Naive thymus-derived CD4-positive, alpha-beta T cell (primary cell): ENCODE data around the gene EPHB1. TPM values are rescaled to one million over a fixed set of nuclear protein-coding genes. Genes with fewer than 3 reads are reported as not detected.

ENCODE experiments used
- ATAC-seq: fragments of 150-1000 bp; cut with Tn5 transposase; 2 replicates; pipeline ENCODE4 v1.10.0; 2021; ENCODE audit warnings: mild to moderate bottlenecking, moderate library complexity
- CTCF ChIA-PET: fragments of 350-600 bp; sonication (Branson Sonifier 250); formaldehyde crosslinking; loops from one replicate; lab custom pipeline; 2021; ENCODE audit warnings: antibody characterized with exemption; lab: Charles Lee
- POLR2A ChIA-PET: fragments of 350-600 bp; sonication (Branson Sonifier 250); formaldehyde crosslinking; loops from one replicate; lab custom pipeline; 2021; ENCODE audit warnings: antibody characterized with exemption, inconsistent platforms; lab: Charles Lee
- DNase-seq, 9 donors: peaks; one replicate each; pipeline versions ENCODE4 v3.0.0 to v3.0.0-alpha.2; 2020 to 2022; ENCODE audit warnings: mixed read lengths in 1 of 9
- H3K27ac ChIP-seq: one replicate; pipeline ENCODE4 v1.7.0; 2013; ENCODE audit warnings: mild to moderate bottlenecking, low read depth, low read length, moderate library complexity
- H3K27me3 ChIP-seq, 2 donors: one replicate each; pipeline ENCODE4 v1.7.0; 2013; ENCODE audit warnings: low read length in 2 of 2, mild to moderate bottlenecking in 2 of 2, moderate library complexity in 2 of 2; ENCODE audit not compliant: control insufficient read depth in 2 of 2, insufficient read depth in 2 of 2
- H3K36me3 ChIP-seq, 3 experiments: 1 replicate in 2 of 3; 2 replicates in 1 of 3; pipeline ENCODE4 v1.7.0; 2013; ENCODE audit warnings: low read length in 3 of 3, mild to moderate bottlenecking in 3 of 3, moderate library complexity in 1 of 3; ENCODE audit not compliant: insufficient read depth in 3 of 3, control insufficient read depth in 2 of 3
- H3K4me1 ChIP-seq, 2 donors: one replicate each; pipeline ENCODE4 v1.7.0; 2013; ENCODE audit warnings: low read length in 2 of 2, mild to moderate bottlenecking in 2 of 2, moderate library complexity in 1 of 2; ENCODE audit not compliant: control insufficient read depth in 2 of 2, insufficient read depth in 2 of 2
- H3K4me3 ChIP-seq: 2 replicates; pipeline ENCODE4 v1.7.0; 2013; ENCODE audit warnings: mild to moderate bottlenecking, low read length
- H3K9me3 ChIP-seq, 3 experiments: 1 replicate in 2 of 3; 2 replicates in 1 of 3; pipeline ENCODE4 v1.7.0; 2013; ENCODE audit warnings: low read length in 3 of 3; ENCODE audit not compliant: control insufficient read depth in 2 of 3
- H3K27ac Mint-ChIP-seq, 9 donors: one replicate each; pipeline ENCODE4 v1.8.0; 2020 to 2022; ENCODE audit warnings: mixed read lengths in 9 of 9, mild to moderate bottlenecking in 8 of 9, moderate library complexity in 5 of 9, inconsistent platforms in 2 of 9
- H3K27me3 Mint-ChIP-seq, 5 donors: one replicate each; pipeline ENCODE4 v1.8.0; 2021 to 2022; ENCODE audit warnings: mixed read lengths in 5 of 5, mild to moderate bottlenecking in 1 of 5
- H3K36me3 Mint-ChIP-seq, 5 donors: one replicate each; pipeline ENCODE4 v1.8.0; 2020 to 2022; ENCODE audit warnings: mixed read lengths in 5 of 5, mild to moderate bottlenecking in 3 of 5, inconsistent platforms in 1 of 5
- H3K4me1 Mint-ChIP-seq, 7 donors: one replicate each; pipeline ENCODE4 v1.8.0; 2020 to 2022; ENCODE audit warnings: mixed read lengths in 7 of 7, mild to moderate bottlenecking in 3 of 7, inconsistent platforms in 1 of 7
- H3K4me3 Mint-ChIP-seq, 10 donors: one replicate each; pipeline ENCODE4 v1.8.0; 2020 to 2022; ENCODE audit warnings: mild to moderate bottlenecking in 10 of 10, mixed read lengths in 10 of 10, moderate library complexity in 6 of 10, inconsistent platforms in 2 of 10
- H3K9me3 Mint-ChIP-seq, 11 donors: one replicate each; pipeline ENCODE4 v1.8.0; 2020 to 2022; ENCODE audit warnings: mixed read lengths in 11 of 11, mild to moderate bottlenecking in 4 of 11, inconsistent platforms in 1 of 11, moderate library complexity in 1 of 11
- intact Hi-C, 2 donors: fragments of 100-400 bp; cut with micrococcal nuclease; formaldehyde crosslinking; loops; one replicate each; pipeline ENCODE4 v1.15.1; 2023
- polyA plus RNA-seq, 2 donors: library from polyadenylated mRNA; unstranded; fragments of 300-500 nt; fragmentation: Illumina TruSeq; gene quantifications; one replicate each; pipeline ENCODE4 v1.2.3, GENCODE V29; 2021
- total RNA-seq, 6 experiments: library from RNA in 5 of 6; stranded (reverse) in 5 of 6; gene quantifications; 1 replicate in 5 of 6; 2 replicates in 1 of 6; pipeline ENCODE4 v1.2.3 and lab custom pipeline; 2021 to 2026

The EPHB1 gene
- total and polyA plus RNA-seq, 7 experiments from 2014 or later, result 1.6 to 2.2 (median 1.8) TPM; not detected in 4

DNA sequence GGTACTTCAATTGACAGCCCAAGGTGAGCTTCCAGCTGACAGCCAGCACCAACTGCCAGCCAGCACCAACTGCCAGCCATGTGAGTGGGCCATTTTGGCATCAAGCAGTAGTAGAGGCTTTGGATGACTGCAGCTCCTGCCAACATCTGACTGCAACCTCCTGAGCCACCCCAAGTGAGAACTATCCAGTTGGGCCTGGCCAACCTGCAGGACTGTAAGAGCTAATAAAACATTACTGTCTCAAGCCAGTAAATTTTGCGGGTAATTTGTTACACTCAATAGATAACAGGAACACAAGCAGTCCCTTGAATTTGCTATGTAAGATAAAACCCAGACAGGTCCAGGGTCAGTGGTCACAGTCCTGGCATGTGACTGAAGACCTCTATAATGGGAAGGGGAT is 29.7 kb downstream of the EPHB1 start:
- POLR2A ChIA-PET, result no interaction called here

DNA sequence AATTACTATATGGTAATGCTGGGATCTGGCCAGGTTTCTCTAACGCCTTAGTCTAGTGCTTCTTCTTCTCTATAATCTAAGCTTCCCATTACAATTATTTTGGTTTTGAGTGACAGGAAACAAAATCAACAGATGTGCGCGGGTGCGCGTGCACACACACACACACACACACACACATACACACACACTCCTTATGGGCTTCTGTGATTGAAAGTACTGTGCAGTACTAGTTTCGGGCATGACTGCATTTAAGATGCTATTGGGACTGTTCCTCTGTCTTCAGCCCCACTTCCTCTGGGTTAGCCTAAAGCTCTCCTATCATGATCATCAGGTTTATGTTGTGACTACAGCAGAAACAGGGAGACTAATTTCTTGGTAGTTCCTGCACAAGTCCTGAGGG is 32.2 kb downstream of the EPHB1 start:
- DNase-seq (no peak), ATAC-seq (no peak)
- ChIA-PET POLR2A (no interaction called here), CTCF (interaction anchor here (0.7 kb wide), 1 partner anchor 239 kb away, joined by 3 read pairs; no protein-coding TSS in a partner anchor)
- Histone ChIP-seq H3K4me1 (no peaks in the 10 kb centered on the region), H3K27ac (no peak overlapping the region), H3K27me3 (no peaks in the 10 kb centered on the region), H3K36me3 (no peaks in the 10 kb centered on the region), H3K4me3 (no peak overlapping the region), H3K9me3 (no peaks in the 10 kb centered on the region)
- Mint-ChIP-seq H3K4me3 (no peak overlapping the region), H3K27me3 (peaks cover 5 to 13% (median 8%) of the 10 kb centered on the region in 5 donors), H3K9me3 (no peaks in the 10 kb centered on the region), H3K27ac (no peak overlapping the region), H3K4me1 (no peaks in the 10 kb centered on the region), H3K36me3 (no peaks in the 10 kb centered on the region)
- intact Hi-C loops, result no loop called here

More for the DNA sequence above, 29.7 kb downstream of the EPHB1 start:
- H3K36me3 Mint-ChIP-seq, result no peaks in the 10 kb centered on the region
- no peaks in the 10 kb centered on the region for H3K27me3 ChIP-seq
- peaks cover 5 to 21% (median 11%) of the 10 kb centered on the region in 5 donors for H3K27me3 Mint-ChIP-seq
- H3K9me3 Mint-ChIP-seq, result no peaks in the 10 kb centered on the region
- intact Hi-C loops, result no loop called here
- no peak overlapping the region for H3K27ac ChIP-seq
- CTCF ChIA-PET, result no interaction called here
- ATAC-seq (no peak), DNase-seq (no peak)
- no peaks in the 10 kb centered on the region for H3K36me3 ChIP-seq
- no peak overlapping the region for H3K4me3 Mint-ChIP-seq
- H3K4me1 ChIP-seq, result no peaks in the 10 kb centered on the region
- no peak overlapping the region for H3K27ac Mint-ChIP-seq
- no peaks in the 10 kb centered on the region for H3K9me3 ChIP-seq
- H3K4me3 ChIP-seq, result no peak overlapping the region
- no peaks in the 10 kb centered on the region for H3K4me1 Mint-ChIP-seq

DNA sequence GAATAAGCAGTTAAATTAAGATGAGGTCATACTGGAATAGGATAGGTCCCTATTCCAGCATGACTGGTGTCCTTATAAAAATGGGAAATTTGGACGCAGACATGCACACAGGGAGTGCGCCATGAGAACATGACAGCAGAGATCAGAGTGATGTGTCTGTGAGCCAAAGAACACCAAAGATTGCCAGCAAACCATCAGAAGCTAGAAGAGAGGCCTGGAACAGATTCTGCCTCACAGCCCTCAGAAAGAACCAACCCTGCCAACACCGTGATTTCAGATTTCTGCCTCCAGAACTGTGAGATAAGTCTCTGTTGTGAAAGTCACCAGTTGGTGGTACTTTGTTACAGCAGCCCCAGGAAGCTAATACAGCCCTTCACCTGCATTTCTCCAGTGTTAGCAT is 34.7 kb downstream of the EPHB1 start:
- ChIA-PET POLR2A (no interaction called here), CTCF (interaction anchor here (0.6 kb wide), 1 partner anchor 18 kb away, joined by 3 read pairs; no protein-coding TSS in a partner anchor)
- peaks cover 5 to 15% (median 13%) of the 10 kb centered on the region in 5 donors for H3K27me3 Mint-ChIP-seq
- Histone ChIP-seq H3K27me3 (no peaks in the 10 kb centered on the region), H3K9me3 (no peaks in the 10 kb centered on the region), H3K27ac (no peak overlapping the region), H3K36me3 (no peaks in the 10 kb centered on the region), H3K4me1 (no peaks in the 10 kb centered on the region), H3K4me3 (no peak overlapping the region)
- no peak overlapping the region for H3K4me3 Mint-ChIP-seq
- H3K36me3 Mint-ChIP-seq, result no peaks in the 10 kb centered on the region
- H3K4me1 Mint-ChIP-seq, result no peaks in the 10 kb centered on the region
- intact Hi-C loops, result no loop called here
- H3K27ac Mint-ChIP-seq, result no peak overlapping the region
- H3K9me3 Mint-ChIP-seq, result peaks cover 0 to 4% (median 0%) of the 10 kb centered on the region in 11 donors
- ATAC-seq (no peak), DNase-seq (no peak)

DNA sequence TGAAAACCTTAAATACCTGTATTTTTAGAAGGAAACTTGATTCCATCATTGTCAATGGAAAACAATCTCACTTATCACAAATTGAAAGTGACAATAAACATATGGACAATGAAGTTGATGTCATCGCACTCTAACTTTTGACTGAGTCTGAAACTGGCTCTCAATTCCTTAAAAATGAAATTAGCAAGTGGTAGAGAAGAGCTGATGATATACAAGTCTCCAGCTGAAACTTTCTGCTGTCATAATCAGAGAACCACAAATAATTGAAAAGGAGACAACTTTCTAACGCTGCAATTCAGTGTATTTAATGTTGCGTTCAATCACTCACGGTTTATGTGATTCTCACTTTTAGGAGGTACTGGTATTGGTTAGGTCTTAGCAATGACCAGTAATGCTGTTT is 37.5 kb downstream of the EPHB1 start:
- no peaks in the 10 kb centered on the region for H3K36me3 ChIP-seq

DNA sequence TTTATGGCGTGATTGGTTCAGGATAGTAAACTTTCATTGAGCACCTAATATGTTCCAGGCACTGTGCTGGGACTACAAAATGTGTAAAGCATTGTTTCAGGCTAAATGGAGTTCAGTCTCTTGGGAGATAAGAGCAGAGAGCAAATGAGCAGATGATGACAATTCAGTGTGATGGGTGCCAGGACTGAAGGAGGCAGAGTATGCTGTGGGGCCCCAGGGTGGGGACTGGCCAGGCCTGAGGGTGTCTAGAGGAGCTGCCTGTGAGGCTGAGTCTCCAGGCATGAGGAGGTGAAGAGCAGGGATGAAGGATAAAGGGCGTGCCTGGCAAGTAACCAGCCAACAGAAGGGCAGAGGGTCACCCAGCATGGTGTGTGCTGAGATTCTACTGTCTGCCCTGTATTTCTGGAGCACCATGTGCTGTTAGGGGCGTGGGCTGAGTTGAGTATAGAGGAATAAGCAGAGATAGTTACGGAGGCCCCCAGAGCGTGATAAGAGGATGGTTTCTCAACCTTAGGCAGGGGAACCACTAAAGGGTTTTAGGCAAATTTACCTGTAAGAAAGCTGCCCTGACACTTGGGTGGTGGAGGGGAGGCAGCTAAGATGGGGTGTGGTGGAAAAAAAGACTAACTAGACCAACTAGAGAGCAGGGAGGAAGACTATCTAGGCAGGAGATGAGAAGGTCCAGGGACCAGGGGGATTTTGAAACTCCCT is 38.5 kb downstream of the EPHB1 start:
- Mint-ChIP-seq H3K27me3 (peaks cover 0 to 14% (median 10%) of the 10 kb centered on the region in 5 donors), H3K4me1 (no peaks in the 10 kb centered on the region), H3K27ac (no peak overlapping the region), H3K9me3 (peaks cover 0 to 5% (median 0%) of the 10 kb centered on the region in 11 donors), H3K4me3 (peak overlapping the region in 1 of 10 donors; percentile 3), H3K36me3 (no peaks in the 10 kb centered on the region)
- H3K27me3 ChIP-seq, result no peaks in the 10 kb centered on the region
- intact Hi-C loops, result no loop called here
- CTCF ChIA-PET, result no interaction called here
- no peaks in the 10 kb centered on the region for H3K36me3 ChIP-seq
- POLR2A ChIA-PET, result no interaction called here
- no peak for DNase-seq
- no peak overlapping the region for H3K4me3 ChIP-seq
- H3K27ac ChIP-seq, result no peak overlapping the region
- no peaks in the 10 kb centered on the region for H3K4me1 ChIP-seq
- ATAC-seq, result no peak
- no peaks in the 10 kb centered on the region for H3K9me3 ChIP-seq

More for the DNA sequence above, 37.5 kb downstream of the EPHB1 start:
- Mint-ChIP-seq H3K4me3 (no peak overlapping the region), H3K4me1 (no peaks in the 10 kb centered on the region), H3K36me3 (no peaks in the 10 kb centered on the region), H3K27ac (no peak overlapping the region), H3K9me3 (peaks cover 0 to 4% (median 0%) of the 10 kb centered on the region in 11 donors), H3K27me3 (peaks cover 0 to 12% (median 10%) of the 10 kb centered on the region in 5 donors)
- no peak overlapping the region for H3K4me3 ChIP-seq
- no peaks in the 10 kb centered on the region for H3K27me3 ChIP-seq
- intact Hi-C loops, result no loop called here
- ChIA-PET POLR2A (no interaction called here), CTCF (no interaction called here)
- no peaks in the 10 kb centered on the region for H3K9me3 ChIP-seq
- DNase-seq, result no peak
- no peak for ATAC-seq
- no peak overlapping the region for H3K27ac ChIP-seq
- no peaks in the 10 kb centered on the region for H3K4me1 ChIP-seq

DNA sequence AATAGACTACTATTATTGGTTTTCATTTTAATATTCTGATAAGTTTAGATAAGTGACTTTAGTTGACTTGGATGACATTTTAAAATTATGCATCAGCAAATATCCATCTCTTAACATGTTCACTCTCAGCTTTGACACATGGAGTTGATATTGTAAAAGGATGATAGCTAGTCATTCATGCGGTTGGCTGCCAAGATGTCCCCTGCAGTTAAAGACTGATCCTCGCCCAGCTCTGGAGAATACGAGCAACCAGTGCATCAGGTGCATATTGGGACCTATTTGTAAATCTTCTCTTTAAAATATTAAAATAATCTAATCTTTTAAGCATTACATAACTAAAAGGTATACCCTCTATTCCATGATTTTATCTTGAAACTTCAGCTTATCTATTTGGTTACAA is 41.9 kb downstream of the EPHB1 start:
- no peaks in the 10 kb centered on the region for H3K36me3 ChIP-seq
- H3K9me3 ChIP-seq, result no peaks in the 10 kb centered on the region
- H3K4me1 ChIP-seq, result no peaks in the 10 kb centered on the region
- no peak overlapping the region for H3K27ac ChIP-seq
- no peaks in the 10 kb centered on the region for H3K4me1 Mint-ChIP-seq
- DNase-seq, result no peak
- peaks cover 0 to 18% (median 9%) of the 10 kb centered on the region in 5 donors for H3K27me3 Mint-ChIP-seq
- no peak overlapping the region for H3K27ac Mint-ChIP-seq
- ChIA-PET CTCF (no interaction called here), POLR2A (no interaction called here)
- H3K9me3 Mint-ChIP-seq, result peaks cover 0 to 14% (median 3%) of the 10 kb centered on the region in 11 donors
- H3K4me3 ChIP-seq, result no peak overlapping the region
- H3K27me3 ChIP-seq, result no peaks in the 10 kb centered on the region
- intact Hi-C loops, result no loop called here
- no peak for ATAC-seq
- H3K36me3 Mint-ChIP-seq, result no peaks in the 10 kb centered on the region
- no peak overlapping the region for H3K4me3 Mint-ChIP-seq

DNA sequence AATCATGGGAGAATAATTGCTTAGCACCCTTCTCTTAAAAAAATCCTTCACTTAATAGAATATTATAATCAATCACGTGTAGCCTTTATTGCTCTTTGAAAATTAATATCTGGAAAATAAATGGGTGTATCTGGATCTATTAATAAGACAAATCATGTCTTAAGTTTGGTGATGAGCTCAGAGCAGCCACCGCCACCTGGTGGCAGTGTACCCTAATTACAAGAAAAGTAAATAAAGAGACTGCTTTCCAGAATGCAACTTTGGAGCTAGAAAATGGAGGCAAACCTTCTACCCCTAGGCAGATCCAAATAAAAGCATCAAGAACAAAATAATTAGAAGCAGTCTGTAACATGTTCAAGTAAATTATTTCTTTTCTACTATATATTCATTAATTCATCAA is 43.5 kb downstream of the EPHB1 start:
- ATAC-seq, result no peak
- Mint-ChIP-seq H3K4me1 (no peaks in the 10 kb centered on the region), H3K36me3 (peaks cover 0 to 3% (median 0%) of the 10 kb centered on the region in 5 donors), H3K4me3 (no peak overlapping the region), H3K9me3 (peaks cover 0 to 30% (median 7%) of the 10 kb centered on the region in 11 donors), H3K27me3 (peaks cover 0 to 15% (median 4%) of the 10 kb centered on the region in 5 donors), H3K27ac (no peak overlapping the region)
- Histone ChIP-seq H3K27me3 (no peaks in the 10 kb centered on the region), H3K27ac (no peak overlapping the region), H3K4me1 (no peaks in the 10 kb centered on the region), H3K9me3 (no peaks in the 10 kb centered on the region), H3K4me3 (no peak overlapping the region), H3K36me3 (no peaks in the 10 kb centered on the region)
- POLR2A ChIA-PET, result no interaction called here
- CTCF ChIA-PET, result no interaction called here
- DNase-seq, result no peak
- intact Hi-C loops, result loop anchor here in 1 of 2 donors (1.0 kb wide), 1 partner anchor 43 kb away; the partner anchor contains the start of gene EPHB1
